Measurements from ENCODE around the gene CFAP97. TPM values are rescaled to one million over a fixed set of nuclear protein-coding genes. Genes with fewer than 3 reads are reported as not detected.

Gene CFAP97
- total RNA-seq, 1 experiment from 2014 or later = 36.9 TPM

DNA sequence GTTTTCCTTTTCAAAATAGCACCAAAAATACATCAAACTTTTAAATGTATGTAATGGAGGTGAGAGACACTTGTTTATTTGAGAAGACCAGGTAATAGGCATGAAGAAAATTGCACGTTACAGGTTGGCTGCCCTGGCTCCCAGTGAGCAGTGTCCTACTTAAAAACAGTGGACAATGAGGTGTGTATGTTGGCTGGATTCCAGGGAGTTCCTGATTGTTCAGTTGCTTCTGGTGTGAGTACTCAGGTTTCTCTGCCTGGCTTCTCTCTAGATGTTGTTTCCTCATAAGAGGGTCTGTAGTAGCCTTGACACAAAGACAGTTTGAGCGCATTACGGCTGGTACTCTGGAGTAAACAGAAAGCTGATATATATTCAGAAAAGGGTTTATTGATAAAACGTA is 35.0 kb upstream of the CFAP97 start:
- CTCF ChIA-PET = no interaction called here
- H3K9me3 Mint-ChIP-seq (ENCODE audit: low read depth, unreplicated experiment) = no peaks in the 10 kb centered on the region
- BruUV-seq (replicated peaks) = no TSS peak
- TF ChIP-seq, protein P1, sequence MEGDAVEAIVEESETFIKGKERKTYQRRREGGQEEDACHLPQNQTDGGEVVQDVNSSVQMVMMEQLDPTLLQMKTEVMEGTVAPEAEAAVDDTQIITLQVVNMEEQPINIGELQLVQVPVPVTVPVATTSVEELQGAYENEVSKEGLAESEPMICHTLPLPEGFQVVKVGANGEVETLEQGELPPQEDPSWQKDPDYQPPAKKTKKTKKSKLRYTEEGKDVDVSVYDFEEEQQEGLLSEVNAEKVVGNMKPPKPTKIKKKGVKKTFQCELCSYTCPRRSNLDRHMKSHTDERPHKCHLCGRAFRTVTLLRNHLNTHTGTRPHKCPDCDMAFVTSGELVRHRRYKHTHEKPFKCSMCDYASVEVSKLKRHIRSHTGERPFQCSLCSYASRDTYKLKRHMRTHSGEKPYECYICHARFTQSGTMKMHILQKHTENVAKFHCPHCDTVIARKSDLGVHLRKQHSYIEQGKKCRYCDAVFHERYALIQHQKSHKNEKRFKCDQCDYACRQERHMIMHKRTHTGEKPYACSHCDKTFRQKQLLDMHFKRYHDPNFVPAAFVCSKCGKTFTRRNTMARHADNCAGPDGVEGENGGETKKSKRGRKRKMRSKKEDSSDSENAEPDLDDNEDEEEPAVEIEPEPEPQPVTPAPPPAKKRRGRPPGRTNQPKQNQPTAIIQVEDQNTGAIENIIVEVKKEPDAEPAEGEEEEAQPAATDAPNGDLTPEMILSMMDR (IDR thresholded peaks at IDR 0.05; ENCODE audit: unreplicated experiment) = no peak
- H3K27ac Mint-ChIP-seq (ENCODE audit: unreplicated experiment) = no peak overlapping the region
- H3K36me3 Mint-ChIP-seq (ENCODE audit: insufficient read depth, unreplicated experiment) = no peaks in the 10 kb centered on the region
- no peak overlapping the region for H3K4me3 Mint-ChIP-seq (ENCODE audit: low read depth, unreplicated experiment)
- H3K4me1 Mint-ChIP-seq (ENCODE audit: low read depth, unreplicated experiment) = peaks cover 23% of the 10 kb centered on the region
- intact Hi-C loops (cut with micrococcal nuclease; ENCODE audit: unreplicated experiment) = no loop called here
- no peaks in the 10 kb centered on the region for H3K27me3 Mint-ChIP-seq (ENCODE audit: unreplicated experiment)
- DNase-seq = no peak

DNA sequence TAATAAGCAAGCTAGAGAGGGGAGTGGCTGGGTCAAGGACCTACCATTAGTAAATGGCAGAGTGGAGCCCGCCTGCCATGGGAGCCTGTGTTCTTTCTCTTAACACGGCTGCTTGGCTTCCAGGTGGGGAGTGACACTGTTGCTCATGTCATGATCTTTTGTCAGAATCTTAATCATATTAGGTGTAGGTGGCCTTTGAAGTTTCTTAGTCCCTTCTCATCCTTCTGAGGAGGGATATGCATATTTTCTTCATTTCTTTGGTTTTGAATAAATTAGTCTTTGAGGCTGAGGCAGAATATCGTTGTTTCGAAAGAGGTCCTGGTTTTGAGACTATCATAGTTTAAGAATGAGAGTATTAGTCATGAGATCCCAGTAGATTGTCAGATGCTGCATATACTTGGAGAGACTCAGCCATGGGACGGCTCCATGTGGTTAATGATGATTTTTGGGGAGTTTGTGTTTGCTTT is 34.4 kb upstream of the CFAP97 start:
- intact Hi-C loops (cut with micrococcal nuclease; ENCODE audit: unreplicated experiment) = no loop called here
- TF ChIP-seq, protein P1 (IDR thresholded peaks at IDR 0.05; ENCODE audit: unreplicated experiment) = no peak
- Mint-ChIP-seq H3K36me3 (ENCODE audit: insufficient read depth, unreplicated experiment) (no peaks in the 10 kb centered on the region), H3K27ac (ENCODE audit: unreplicated experiment) (no peak overlapping the region), H3K4me3 (ENCODE audit: low read depth, unreplicated experiment) (no peak overlapping the region), H3K9me3 (ENCODE audit: low read depth, unreplicated experiment) (no peaks in the 10 kb centered on the region), H3K4me1 (ENCODE audit: low read depth, unreplicated experiment) (peaks cover 18% of the 10 kb centered on the region), H3K27me3 (ENCODE audit: unreplicated experiment) (no peaks in the 10 kb centered on the region)
- DNase-seq = no peak
- no TSS peak for BruUV-seq (replicated peaks)
- CTCF ChIA-PET = no interaction called here

DNA sequence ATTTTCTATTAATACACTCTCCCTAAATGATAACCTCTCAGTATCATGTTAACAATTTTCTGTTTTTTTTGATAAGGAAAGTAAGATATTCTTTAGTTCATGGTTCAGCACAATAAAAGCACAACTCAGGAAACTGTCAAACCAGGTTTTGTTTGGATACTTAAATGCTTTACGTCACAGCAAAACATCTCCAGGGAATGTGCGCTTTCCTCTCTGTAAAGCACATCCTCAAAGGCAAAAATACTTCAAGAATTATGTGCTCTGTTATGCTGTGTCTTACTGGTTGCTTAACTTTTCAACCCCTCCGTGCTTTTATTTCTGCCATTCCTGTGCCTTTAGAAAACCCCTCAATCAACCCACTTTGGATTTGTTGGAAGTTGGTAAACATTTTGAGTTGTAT is 33.4 kb upstream of the CFAP97 start:
- Mint-ChIP-seq H3K4me1 (ENCODE audit: low read depth, unreplicated experiment) (peaks cover 14% of the 10 kb centered on the region), H3K27me3 (ENCODE audit: unreplicated experiment) (no peaks in the 10 kb centered on the region), H3K36me3 (ENCODE audit: insufficient read depth, unreplicated experiment) (no peaks in the 10 kb centered on the region), H3K9me3 (ENCODE audit: low read depth, unreplicated experiment) (no peaks in the 10 kb centered on the region), H3K27ac (ENCODE audit: unreplicated experiment) (no peak overlapping the region), H3K4me3 (ENCODE audit: low read depth, unreplicated experiment) (no peak overlapping the region)
- DNase-seq = no peak
- BruUV-seq (replicated peaks) = no TSS peak
- CTCF ChIA-PET = no interaction called here
- intact Hi-C loops (cut with micrococcal nuclease; ENCODE audit: unreplicated experiment) = no loop called here
- TF ChIP-seq, protein P1 (IDR thresholded peaks at IDR 0.05; ENCODE audit: unreplicated experiment) = no peak

DNA sequence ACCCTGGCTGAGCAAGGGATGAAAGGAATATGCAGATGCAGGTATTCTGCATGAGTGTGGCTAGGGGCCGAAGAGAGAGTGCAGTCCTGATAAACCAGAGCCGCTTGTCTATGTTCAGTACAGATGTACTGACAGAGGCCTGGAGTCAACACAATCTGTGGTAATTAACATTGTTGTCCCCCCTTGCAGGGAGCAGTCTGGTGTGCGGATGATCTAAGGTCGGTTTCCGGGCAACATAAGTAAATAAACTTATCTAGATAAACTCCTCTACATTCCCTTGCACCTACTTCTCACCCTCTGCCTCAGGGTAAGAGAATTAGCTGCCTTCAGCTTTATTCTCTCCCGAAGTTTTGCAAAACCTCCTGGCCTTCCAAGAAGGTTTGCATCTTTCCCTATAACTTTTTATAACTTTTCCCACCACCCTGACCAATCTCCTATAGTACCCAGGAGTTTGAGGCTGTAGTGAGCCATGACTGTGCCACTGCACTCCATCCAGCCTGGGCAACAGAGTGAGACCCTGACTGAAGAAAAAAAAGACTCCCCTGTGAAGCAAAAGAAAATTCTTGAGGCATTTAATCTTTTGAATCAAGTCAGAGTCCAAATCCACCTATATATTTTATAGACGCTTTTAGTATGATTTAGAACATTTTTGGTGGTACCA is 32.2 kb upstream of the CFAP97 start:
- BruUV-seq (replicated peaks) = no TSS peak
- no peaks in the 10 kb centered on the region for H3K27me3 Mint-ChIP-seq (ENCODE audit: unreplicated experiment)
- CTCF ChIA-PET = no interaction called here
- no peak overlapping the region for H3K27ac Mint-ChIP-seq (ENCODE audit: unreplicated experiment)
- intact Hi-C loops (cut with micrococcal nuclease; ENCODE audit: unreplicated experiment) = no loop called here
- TF ChIP-seq, protein P1 (IDR thresholded peaks at IDR 0.05; ENCODE audit: unreplicated experiment) = no peak
- H3K9me3 Mint-ChIP-seq (ENCODE audit: low read depth, unreplicated experiment) = no peaks in the 10 kb centered on the region
- DNase-seq = peak; percentile 19
- no peaks in the 10 kb centered on the region for H3K36me3 Mint-ChIP-seq (ENCODE audit: insufficient read depth, unreplicated experiment)
- H3K4me1 Mint-ChIP-seq (ENCODE audit: low read depth, unreplicated experiment) = peaks cover 21% of the 10 kb centered on the region
- no peak overlapping the region for H3K4me3 Mint-ChIP-seq (ENCODE audit: low read depth, unreplicated experiment)
